Effector memory CD8-positive, alpha-beta T cell (primary cell): ENCODE results near the gene JAZF1.
A peak's percentile ranks its signal among the peaks of the same experiment; 100 is the strongest.

ENCODE experiments used
- ATAC-seq: fragments of 150-1000 bp; cut with Tn5 transposase; replicated peaks from 2 replicates; pipeline ENCODE4 v1.10.0; 2021; ENCODE audit warnings: mild to moderate bottlenecking, moderate library complexity
- DNase-seq, 3 experiments: peaks; one replicate each; pipeline ENCODE4 v3.0.0; 2021
- H3K27ac Mint-ChIP-seq, 2 donors: one replicate each; pipeline ENCODE4 v1.8.0; 2022; ENCODE audit warnings: mild to moderate bottlenecking in 2 of 2, mixed read lengths in 2 of 2, moderate library complexity in 2 of 2
- H3K27me3 Mint-ChIP-seq, 2 donors: one replicate each; pipeline ENCODE4 v1.8.0; 2022; ENCODE audit warnings: mixed read lengths in 2 of 2
- H3K36me3 Mint-ChIP-seq: one replicate; pipeline ENCODE4 v1.8.0; 2022; ENCODE audit warnings: mild to moderate bottlenecking, moderate library complexity, mixed read lengths; ENCODE audit not compliant: insufficient read depth
- H3K4me1 Mint-ChIP-seq, 2 donors: one replicate each; pipeline ENCODE4 v1.8.0; 2022; ENCODE audit warnings: low read depth in 2 of 2, mixed read lengths in 2 of 2
- H3K4me3 Mint-ChIP-seq, 2 donors: one replicate each; pipeline ENCODE4 v1.8.0; 2022; ENCODE audit warnings: mild to moderate bottlenecking in 2 of 2, mixed read lengths in 2 of 2, moderate library complexity in 2 of 2
- H3K9me3 Mint-ChIP-seq, 2 donors: one replicate each; pipeline ENCODE4 v1.8.0; 2022; ENCODE audit warnings: mixed read lengths in 2 of 2

Gene JAZF1

GRCh38 chr7:28093623-28094232 is 86.9 kb downstream of the JAZF1 start:
- DNase-seq (peak; percentile 33 to 37 (median 36)), ATAC-seq (no peak)
- Mint-ChIP-seq H3K9me3 (no peaks in the 10 kb centered on the region), H3K27me3 (no peaks in the 10 kb centered on the region), H3K4me1 (peaks cover 20 to 27% of the 10 kb centered on the region in 2 donors), H3K4me3 (no peak overlapping the region), H3K27ac (no peak overlapping the region), H3K36me3 (peaks cover 3% of the 10 kb centered on the region)

GRCh38 chr7:28091190-28091589 is 89.4 kb downstream of the JAZF1 start:
- H3K9me3 Mint-ChIP-seq, result no peaks in the 10 kb centered on the region
- DNase-seq (no peak), ATAC-seq (no peak)
- no peak overlapping the region for H3K27ac Mint-ChIP-seq
- no peaks in the 10 kb centered on the region for H3K27me3 Mint-ChIP-seq
- peaks cover 3% of the 10 kb centered on the region for H3K36me3 Mint-ChIP-seq
- no peak overlapping the region for H3K4me3 Mint-ChIP-seq
- peaks cover 27 to 36% of the 10 kb centered on the region in 2 donors for H3K4me1 Mint-ChIP-seq

GRCh38 chr7:28088901-28089714 is 91.5 kb downstream of the JAZF1 start:
- H3K36me3 Mint-ChIP-seq, result peaks cover 3% of the 10 kb centered on the region
- H3K4me3 Mint-ChIP-seq, result peak overlapping the region in 1 of 2 donors; percentile 29
- H3K27ac Mint-ChIP-seq, result peak overlapping the region; percentile 8 to 59
- H3K9me3 Mint-ChIP-seq, result no peaks in the 10 kb centered on the region
- DNase-seq (no peak), ATAC-seq (no peak)
- H3K27me3 Mint-ChIP-seq, result no peaks in the 10 kb centered on the region
- peaks cover 24 to 32% of the 10 kb centered on the region in 2 donors for H3K4me1 Mint-ChIP-seq

- no peak for ATAC-seq
- no peaks in the 10 kb centered on the region for H3K27me3 Mint-ChIP-seq
- peak overlapping the region in 1 of 2 donors; percentile 59 for H3K27ac Mint-ChIP-seq
- H3K36me3 Mint-ChIP-seq, result peaks cover 3% of the 10 kb centered on the region
- H3K4me3 Mint-ChIP-seq, result no peak overlapping the region
- no peaks in the 10 kb centered on the region for H3K9me3 Mint-ChIP-seq
- DNase-seq, result no peak
- peaks cover 25 to 29% of the 10 kb centered on the region in 2 donors for H3K4me1 Mint-ChIP-seq
These were observed 92.6 kb downstream of the JAZF1 start for GRCh38 chr7:28088032-28088431.

GRCh38 chr7:28086198-28086597 is 94.4 kb downstream of the JAZF1 start:
- Mint-ChIP-seq H3K4me3 (no peak overlapping the region), H3K36me3 (peaks cover 3% of the 10 kb centered on the region), H3K27me3 (no peaks in the 10 kb centered on the region), H3K27ac (peak overlapping the region in 1 of 2 donors; percentile 8), H3K4me1 (peaks cover 32 to 37% of the 10 kb centered on the region in 2 donors), H3K9me3 (no peaks in the 10 kb centered on the region)
- no peak for ATAC-seq
- no peak for DNase-seq

GRCh38 chr7:28083998-28084985 is 96.3 kb downstream of the JAZF1 start:
- H3K4me3 Mint-ChIP-seq, result no peak overlapping the region
- ATAC-seq, result no peak
- peaks cover 26 to 32% of the 10 kb centered on the region in 2 donors for H3K4me1 Mint-ChIP-seq
- no peaks in the 10 kb centered on the region for H3K36me3 Mint-ChIP-seq
- H3K9me3 Mint-ChIP-seq, result no peaks in the 10 kb centered on the region
- H3K27ac Mint-ChIP-seq, result no peak overlapping the region
- H3K27me3 Mint-ChIP-seq, result no peaks in the 10 kb centered on the region
- no peak for DNase-seq

GRCh38 chr7:28083164-28083997 is 97.2 kb downstream of the JAZF1 start:
- Mint-ChIP-seq H3K27ac (peak overlapping the region in 1 of 2 donors; percentile 75), H3K9me3 (no peaks in the 10 kb centered on the region), H3K36me3 (no peaks in the 10 kb centered on the region), H3K4me1 (peaks cover 20 to 25% of the 10 kb centered on the region in 2 donors), H3K27me3 (no peaks in the 10 kb centered on the region), H3K4me3 (no peak overlapping the region)
- ATAC-seq, result no peak
- DNase-seq, result no peak

- Mint-ChIP-seq H3K27ac (no peak overlapping the region), H3K4me1 (peaks cover 22 to 31% of the 10 kb centered on the region in 2 donors), H3K27me3 (no peaks in the 10 kb centered on the region), H3K4me3 (no peak overlapping the region), H3K9me3 (no peaks in the 10 kb centered on the region), H3K36me3 (no peaks in the 10 kb centered on the region)
- no peak for DNase-seq
- ATAC-seq, result no peak
These were observed 98.5 kb downstream of the JAZF1 start for GRCh38 chr7:28082071-28082470.

- Mint-ChIP-seq H3K36me3 (no peaks in the 10 kb centered on the region), H3K27me3 (no peaks in the 10 kb centered on the region), H3K9me3 (no peaks in the 10 kb centered on the region), H3K4me1 (peaks cover 19 to 27% of the 10 kb centered on the region in 2 donors), H3K4me3 (no peak overlapping the region), H3K27ac (peak overlapping the region; percentile 25 to 70)
- no peak for ATAC-seq
- no peak for DNase-seq
These were observed 99.6 kb downstream of the JAZF1 start for GRCh38 chr7:28081016-28081415.

GRCh38 chr7:28078036-28078901 is 102.3 kb downstream of the JAZF1 start:
- Mint-ChIP-seq H3K27me3 (no peaks in the 10 kb centered on the region), H3K27ac (no peak overlapping the region), H3K36me3 (peaks cover 1% of the 10 kb centered on the region), H3K9me3 (no peaks in the 10 kb centered on the region), H3K4me1 (peaks cover 19 to 38% of the 10 kb centered on the region in 2 donors), H3K4me3 (no peak overlapping the region)
- ATAC-seq (peak; percentile 64), DNase-seq (peak; percentile 28 to 36 (median 34))

GRCh38 chr7:28077616-28078015 is 103.0 kb downstream of the JAZF1 start:
- H3K4me3 Mint-ChIP-seq, result no peak overlapping the region
- DNase-seq, result no peak

More at GRCh38 chr7:28077616-28078015, 103.0 kb downstream of the JAZF1 start:
- Mint-ChIP-seq H3K27ac (no peak overlapping the region), H3K9me3 (no peaks in the 10 kb centered on the region), H3K4me1 (peaks cover 21 to 39% of the 10 kb centered on the region in 2 donors), H3K27me3 (no peaks in the 10 kb centered on the region), H3K36me3 (peaks cover 5% of the 10 kb centered on the region)
- no peak for ATAC-seq
